K562 (cell line): ENCODE data around the gene ARAF. TPM values are rescaled to one million over a fixed set of nuclear protein-coding genes. Genes with fewer than 3 reads are reported as not detected.

Source experiments
- ATAC-seq: fragments of 200-7000 bp; cut with Tn5 transposase; 3 replicates; pipeline ENCODE4 v1.9.1; 2020; ENCODE audit warnings: moderate library complexity
- BruUV-seq: library from RNA; stranded (reverse); fragments of 400-500 nt; replicated peaks from 2 replicates; lab custom pipeline; 2021; lab: Mats Ljungman, UMichigan
- CTCF ChIA-PET: fragments of 300-600 bp; formaldehyde crosslinking; extraction: SDS; loops from one replicate; lab custom pipeline; 2021; ENCODE audit warnings: low intra/inter-chr PET ratio; lab: Yijun Ruan, JAX
- POLR2A ChIA-PET: fragments of 300-600, 350-650 bp; sonication (Branson Sonifier 250); formaldehyde crosslinking; extraction: SDS; loops from one replicate; lab custom pipeline; 2021; ENCODE audit warnings: antibody characterized with exemption, inconsistent platforms; lab: Yijun Ruan, JAX
- DNase-seq, 4 experiments: peaks; one replicate each; pipeline versions ENCODE4 v3.0.0 to v3.0.0-alpha.2; 2011 to 2018; ENCODE audit warnings: low spot score in 3 of 4, mixed read lengths in 3 of 4; ENCODE audit errors: extremely low read depth in 1 of 4
- FAIRE-seq: peaks from 2 replicates; lab custom pipeline; 2011; peaks lifted over from hg19 to GRCh38; lab: Jason Lieb, UNC
- H2AFZ ChIP-seq: 2 replicates; pipeline ENCODE4 v1.6.0; 2011; ENCODE audit warnings: low read depth, low read length, control low read depth, inconsistent platforms
- H3K27ac ChIP-seq: fragments of 200-600 bp; 3 replicates; pipeline ENCODE4 v1.8.0; 2011; ENCODE audit warnings: low read depth, mild to moderate bottlenecking, control low read depth, inconsistent platforms, low read length, moderate library complexity, mixed read lengths; ENCODE audit errors: extremely low read depth
- H3K27me3 ChIP-seq, 2 experiments: fragments of 300-600 bp in 1 of 2; 2 replicates in 1 of 2; 3 replicates in 1 of 2; pipeline versions ENCODE4 v1.6.0 to v1.8.0; 2011; ENCODE audit warnings: inconsistent platforms in 2 of 2, low read length in 2 of 2, mild to moderate bottlenecking in 1 of 2, mixed read lengths in 1 of 2, moderate library complexity in 1 of 2; ENCODE audit not compliant: control insufficient read depth in 2 of 2, insufficient read depth in 2 of 2
- H3K36me3 ChIP-seq: fragments of 300-600 bp; 3 replicates; pipeline ENCODE4 v1.8.0; 2011; ENCODE audit warnings: mild to moderate bottlenecking, low read length, inconsistent platforms; ENCODE audit not compliant: control insufficient read depth, insufficient read depth
- H3K4me1 ChIP-seq, 2 experiments: fragments of 200-600 bp in 1 of 2; replicated peaks in 1 of 2; 2 replicates in 1 of 2; 3 replicates in 1 of 2; pipeline versions ENCODE4 v1.5.1 to v1.8.0; 2011; ENCODE audit warnings: inconsistent platforms in 2 of 2, low read length in 2 of 2, mild to moderate bottlenecking in 1 of 2, mixed read lengths in 1 of 2, moderate library complexity in 1 of 2; ENCODE audit not compliant: control insufficient read depth in 2 of 2, insufficient read depth in 2 of 2
- H3K4me2 ChIP-seq: 2 replicates; pipeline ENCODE4 v1.6.1; 2011; ENCODE audit warnings: low read length, control low read depth, inconsistent platforms, mixed read lengths; ENCODE audit not compliant: insufficient read depth
- H3K4me3 ChIP-seq: fragments of 200-600 bp; sonication (generic), shearing (Covaris generic); 2 replicates; pipeline ENCODE4 v1.5.1; 2016; ENCODE audit warnings: control low read depth, inconsistent platforms
- H3K79me2 ChIP-seq: fragments of 200-600 bp; 3 replicates; pipeline ENCODE4 v1.8.0; 2011; ENCODE audit warnings: low read length, inconsistent platforms; ENCODE audit not compliant: control insufficient read depth, insufficient read depth
- H3K9ac ChIP-seq, 2 experiments: 2 replicates each; pipeline versions ENCODE4 v1.6.0 to v1.6.1; 2011; ENCODE audit warnings: low read depth in 2 of 2, low read length in 2 of 2, control low read depth in 1 of 2, inconsistent platforms in 1 of 2, mild to moderate bottlenecking in 1 of 2, mixed read lengths in 1 of 2; ENCODE audit not compliant: insufficient read depth in 1 of 2
- H3K9me1 ChIP-seq: one replicate; pipeline ENCODE4 v1.6.0; 2011; ENCODE audit warnings: inconsistent platforms, mild to moderate bottlenecking, low read length, moderate library complexity; ENCODE audit not compliant: control insufficient read depth, insufficient read depth
- H3K9me3 ChIP-seq: replicated peaks from 2 replicates; pipeline ENCODE4 v1.5.1; 2011; ENCODE audit warnings: low read depth, low read length, inconsistent platforms; ENCODE audit not compliant: control insufficient read depth, insufficient read depth
- H4K20me1 ChIP-seq: replicated peaks from 2 replicates; pipeline ENCODE4 v1.6.1; 2011; ENCODE audit warnings: low read length, inconsistent platforms, mixed read lengths; ENCODE audit not compliant: control insufficient read depth, insufficient read depth
- CBFA2T2 ChIP-seq: fragments of 450-650 bp; conservative IDR thresholded peaks from 2 replicates; pipeline ENCODE4 v1.6.1; 2017; ENCODE audit warnings: mild to moderate bottlenecking
- CBFA2T3 ChIP-seq: fragments of 450-650 bp; IDR thresholded peaks from 2 replicates; pipeline ENCODE4 v1.6.1; 2017
- GABPB2 ChIP-seq: fragments of 250-450 bp; sonication (Bioruptor Pico); conservative IDR thresholded peaks from 2 replicates; pipeline ENCODE4 v1.5.1; 2021; ENCODE audit warnings: mild to moderate bottlenecking
- HMBOX1 ChIP-seq: sonication (generic); IDR thresholded peaks from 2 replicates; pipeline ENCODE4 v1.6.1; 2016
- PCBP2 ChIP-seq: fragments of 200-400 bp; formaldehyde crosslinking; IDR thresholded peaks from 2 replicates; pipeline ENCODE4 v1.6.1; 2018; ENCODE audit warnings: low read length, low read depth, mild to moderate bottlenecking, moderate library complexity; ENCODE audit not compliant: poor library complexity, severe bottlenecking
- RUNX1 ChIP-seq: sonication (generic); IDR thresholded peaks from 2 replicates; pipeline ENCODE4 v1.6.1; 2016; ENCODE audit warnings: antibody characterized with exemption, low read depth
- SMARCA4 ChIP-seq: fragments of 450-650 bp; IDR thresholded peaks from 2 replicates; pipeline ENCODE4 v1.6.1; 2016
- TBL1XR1 ChIP-seq, 2 experiments: IDR thresholded peaks; 2 replicates each; pipeline ENCODE4 v1.6.1; 2012; ENCODE audit warnings: improper control_type of control experiment in 2 of 2, low read length in 2 of 2, mild to moderate bottlenecking in 1 of 2
- TCF3 ChIP-seq: sonication (generic); formaldehyde crosslinking; IDR thresholded peaks from 2 replicates; pipeline ENCODE4 v1.4.0; 2020; ENCODE audit warnings: mild to moderate bottlenecking, missing genetic modification reagents
- ZKSCAN8 ChIP-seq: fragments of 200-800 bp; sonication (Bioruptor generic); IDR thresholded peaks from 2 replicates; pipeline ENCODE4 v1.6.1; 2016; ENCODE audit warnings: missing genetic modification characterization, missing compliant biosample characterization
- ZNF146 ChIP-seq: IDR thresholded peaks from one replicate; pipeline ENCODE4 v1.6.1; 2018; ENCODE audit warnings: missing compliant biosample characterization; ENCODE audit not compliant: unreplicated experiment
- WGBS: fragments of 100-300 bp; shearing (Covaris generic); methylation state at CpG from one replicate; pipeline ENCODE4 v1.1.6; 2016; ENCODE audit warnings: low coverage, mixed read lengths; ENCODE audit not compliant: insufficient coverage; ENCODE audit errors: missing lambda C conversion rate; 5-methylcytosine and 5-hydroxymethylcytosine counted together
- in situ Hi-C: fragments of 300-500 bp; cut with MboI; formaldehyde crosslinking; loops from 4 replicates; pipeline ENCODE4 v1.15.0; 2018; ENCODE audit warnings: inconsistent platforms, mixed read lengths
- intact Hi-C: fragments of 100-400 bp; cut with micrococcal nuclease; formaldehyde crosslinking; loops from 2 replicates; pipeline ENCODE4 v1.14.2; 2022
- polyA plus RNA-seq, 8 experiments: library from polyadenylated mRNA; depleted of rRNA in 4 of 8; stranded (reverse) in 5 of 8; unstranded in 3 of 8; fragments of >200 nt; fragmentation: Nextera tagmentation in 2 of 8; fragmentation: Illumina TruSeq in 1 of 8; extraction: Ambion mirVana in 2 of 8; extraction: Trizol in 1 of 8; gene quantifications; 2 replicates each; pipeline versions ENCODE4 v1.2.1 to v1.2.3, GENCODE V29; 2011 to 2014; ENCODE audit warnings: inconsistent platforms in 1 of 8, missing spikeins in 1 of 8
- total RNA-seq, 7 experiments: library from RNA; depleted of rRNA in 6 of 7; stranded (reverse); fragments of >200 nt in 6 of 7; fragmentation: Illumina TruSeq in 2 of 7; extraction: Trizol in 2 of 7; gene quantifications; 2 replicates each; pipeline versions ENCODE4 v1.2.1 to v1.2.3, GENCODE V29; 2011 to 2021; ENCODE audit warnings: low replicate concordance in 1 of 7
- TF ChIP-seq, protein P1 (sequence below): fragments of 250-450 bp; sonication (Bioruptor Pico); IDR thresholded peaks from 2 replicates; pipeline ENCODE4 v1.5.0; 2022; ENCODE audit warnings: mild to moderate bottlenecking

ARAF gene
- total and polyA plus RNA-seq, 9 of the 15 experiments (the other 6 are each of a cell fraction or from before 2014, with no cell fraction given), result 5.5 to 70.0 (median 29.4) TPM

DNA sequence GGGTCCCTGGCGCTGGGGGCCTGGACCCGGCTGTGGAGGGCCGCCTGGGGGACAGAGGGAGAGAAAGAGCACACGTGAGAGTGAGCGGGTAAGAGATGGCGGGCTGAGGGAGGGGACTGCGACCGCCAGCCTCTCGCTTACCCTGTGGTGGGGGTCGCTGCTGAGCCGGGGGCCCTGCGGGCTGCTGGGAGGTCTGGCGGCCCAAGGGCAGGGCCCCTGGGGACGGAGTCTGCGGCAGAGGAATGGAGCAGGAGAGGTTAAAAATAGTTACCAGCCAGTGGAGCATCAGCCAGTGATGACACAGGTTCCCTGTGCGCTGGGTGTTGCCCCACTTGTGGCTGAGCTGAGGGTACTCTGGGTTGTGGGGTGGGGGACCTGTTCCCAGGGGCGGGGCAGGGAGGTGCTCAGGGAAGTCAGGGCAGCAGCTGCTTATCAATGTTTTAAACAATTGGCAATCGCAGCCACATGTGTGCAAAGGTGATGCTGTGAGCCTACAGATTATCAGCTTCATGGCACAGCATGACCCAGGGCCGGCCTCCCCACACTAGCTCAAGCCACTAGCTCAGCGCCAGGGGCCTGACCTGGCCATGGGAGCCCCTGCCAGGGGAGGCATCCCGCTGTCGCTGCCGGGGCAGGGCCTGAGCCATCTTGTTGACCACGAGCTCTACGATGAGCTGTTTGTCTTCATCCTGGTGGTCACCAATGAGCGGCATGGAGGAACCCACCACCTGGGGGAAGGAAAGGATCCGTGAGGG lies 13.7 kb downstream of the ARAF start:
- CTCF ChIA-PET, result no interaction called here

DNA sequence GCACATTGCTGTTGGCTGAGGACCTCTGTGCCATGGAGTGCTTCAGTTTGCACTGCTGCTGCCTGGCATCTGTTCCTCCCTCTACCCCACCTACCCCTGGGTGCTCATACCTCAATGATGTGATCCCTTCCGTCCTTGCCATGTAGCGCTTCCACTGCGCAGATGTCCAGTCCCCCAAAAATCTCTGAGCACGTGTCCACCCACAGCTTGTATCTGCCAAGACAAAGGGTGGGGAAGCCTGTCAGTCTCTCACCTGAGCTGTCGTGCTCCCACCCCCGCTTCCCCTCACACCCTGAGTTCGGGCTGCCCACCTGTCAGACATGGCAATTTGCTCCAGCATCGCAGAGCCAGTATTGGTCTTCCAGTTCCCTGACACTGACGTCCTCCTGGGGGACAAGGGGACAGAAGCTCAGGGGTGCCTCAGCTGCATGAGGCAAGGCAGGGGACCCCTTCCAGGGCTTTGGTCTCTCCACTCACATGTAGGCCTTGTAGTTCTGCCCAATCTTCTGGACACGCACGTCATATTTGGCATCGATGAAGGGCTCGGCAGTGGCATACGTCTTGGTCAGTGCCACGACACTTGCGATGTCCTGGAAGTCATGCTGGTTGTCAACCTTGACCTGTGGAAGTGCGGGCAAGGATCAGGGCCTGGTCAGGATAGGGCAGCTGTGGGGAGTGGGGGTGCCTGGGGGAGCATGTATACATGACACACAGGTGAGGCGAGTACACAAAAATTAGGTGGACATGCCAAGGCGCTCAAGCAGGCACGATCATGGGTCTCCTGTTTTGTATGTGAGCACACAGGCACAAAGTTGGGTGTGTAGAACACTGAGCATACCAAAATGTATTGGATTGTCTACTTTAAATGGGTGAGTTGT lies 15.3 kb downstream of the ARAF start:
- in situ Hi-C loops, result no loop called here
- H3K27ac ChIP-seq, result no peak overlapping the region
- H3K9ac ChIP-seq, result no peak overlapping the region
- no peak for FAIRE-seq
- H4K20me1 ChIP-seq, result no peaks in the 10 kb centered on the region
- H3K27me3 ChIP-seq, result no peaks in the 10 kb centered on the region
- ATAC-seq, result no peak
- WGBS, result 91% methylated on average over 10 of the region's 20 CpGs
- H3K4me1 ChIP-seq, result peaks cover 10 to 39% of the 10 kb centered on the region in 2 experiments; a peak in 4 of 5 replicates
- H3K9me1 ChIP-seq, result no peaks in the 10 kb centered on the region
- no peaks in the 10 kb centered on the region for H3K9me3 ChIP-seq
- H3K79me2 ChIP-seq, result no peaks in the 10 kb centered on the region
- DNase-seq, result no peak
- H3K4me2 ChIP-seq, result no peak overlapping the region
- H2AFZ ChIP-seq, result no peak overlapping the region
- ChIA-PET POLR2A (no interaction called here), CTCF (no interaction called here)
- BruUV-seq, result no TSS peak
- intact Hi-C loops, result no loop called here
- H3K36me3 ChIP-seq, result peaks cover 9% of the 10 kb centered on the region; the same call in 2 of the 3 replicates
- H3K4me3 ChIP-seq, result no peak overlapping the region
- TF ChIP-seq ZKSCAN8, result no peak
- no peak for TF ChIP-seq TBL1XR1 (IDR thresholded peaks at IDR 0.05; ENCODE audit: low read length in 2 of 2)
- TF ChIP-seq SMARCA4, result no peak
- no peak for TF ChIP-seq PCBP2
- TF ChIP-seq ZNF146 (CRISPR knock-in tag), result no peak
- TF ChIP-seq, protein P1, sequence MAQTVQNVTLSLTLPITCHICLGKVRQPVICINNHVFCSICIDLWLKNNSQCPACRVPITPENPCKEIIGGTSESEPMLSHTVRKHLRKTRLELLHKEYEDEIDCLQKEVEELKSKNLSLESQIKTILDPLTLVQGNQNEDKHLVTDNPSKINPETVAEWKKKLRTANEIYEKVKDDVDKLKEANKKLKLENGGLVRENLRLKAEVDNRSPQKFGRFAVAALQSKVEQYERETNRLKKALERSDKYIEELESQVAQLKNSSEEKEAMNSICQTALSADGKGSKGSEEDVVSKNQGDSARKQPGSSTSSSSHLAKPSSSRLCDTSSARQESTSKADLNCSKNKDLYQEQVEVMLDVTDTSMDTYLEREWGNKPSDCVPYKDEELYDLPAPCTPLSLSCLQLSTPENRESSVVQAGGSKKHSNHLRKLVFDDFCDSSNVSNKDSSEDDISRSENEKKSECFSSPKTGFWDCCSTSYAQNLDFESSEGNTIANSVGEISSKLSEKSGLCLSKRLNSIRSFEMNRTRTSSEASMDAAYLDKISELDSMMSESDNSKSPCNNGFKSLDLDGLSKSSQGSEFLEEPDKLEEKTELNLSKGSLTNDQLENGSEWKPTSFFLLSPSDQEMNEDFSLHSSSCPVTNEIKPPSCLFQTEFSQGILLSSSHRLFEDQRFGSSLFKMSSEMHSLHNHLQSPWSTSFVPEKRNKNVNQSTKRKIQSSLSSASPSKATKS (CRISPR knock-in tag), result no peak
- TF ChIP-seq HMBOX1, result no peak
- TF ChIP-seq RUNX1, result no peak

More for the DNA sequence above, 13.7 kb downstream of the ARAF start:
- BruUV-seq, result no TSS peak
- Histone ChIP-seq H2AFZ (no peak overlapping the region), H3K36me3 (peaks cover 24% of the 10 kb centered on the region; the same call in 2 of the 3 replicates), H3K27me3 (no peaks in the 10 kb centered on the region), H3K9me3 (no peaks in the 10 kb centered on the region), H3K4me3 (no peak overlapping the region), H3K27ac (no peak overlapping the region), H3K4me2 (no peak overlapping the region), H3K9me1 (no peaks in the 10 kb centered on the region), H3K9ac (peak overlapping the region in 1 of 2 experiments; percentile 5; a peak in 1 of 4 replicates), H4K20me1 (no peaks in the 10 kb centered on the region), H3K4me1 (peaks cover 9 to 45% of the 10 kb centered on the region in 2 experiments; a peak in 3 of 5 replicates), H3K79me2 (no peaks in the 10 kb centered on the region)
- FAIRE-seq (no peak), DNase-seq (no peak), ATAC-seq (no peak)
- WGBS, result 53% methylated on average over 15 of the region's 27 CpGs
- TF ChIP-seq CBFA2T3 (peak; percentile 52), TCF3 (CRISPR knock-in tag) (peak; percentile 38), CBFA2T2 (0 out of 2 replicates have a peak, but pooled peaks have one; percentile 26), GABPB2 (CRISPR knock-in tag) (no peak)
- intact Hi-C loops, result no loop called here
- in situ Hi-C loops, result no loop called here
- POLR2A ChIA-PET, result interaction anchor here (0.6 to 1.3 kb wide), 2 partner anchors 11 to 70 kb away, joined by 3 to 4 read pairs; no protein-coding TSS in a partner anchor
